GM18909 (cell line): ENCODE results near the gene HACD2.

Source experiments
- ATAC-seq: cut with Tn5 transposase; IDR thresholded peaks from one replicate; pipeline ENCODE4 v1.9.1; 2021; ENCODE audit warnings: mild to moderate bottlenecking; ENCODE audit not compliant: unreplicated experiment, poor library complexity

Gene HACD2

GRCh38 chr3:123533554-123534159 is 51.2 kb downstream of the HACD2 start:
- no peak for ATAC-seq

DNA sequence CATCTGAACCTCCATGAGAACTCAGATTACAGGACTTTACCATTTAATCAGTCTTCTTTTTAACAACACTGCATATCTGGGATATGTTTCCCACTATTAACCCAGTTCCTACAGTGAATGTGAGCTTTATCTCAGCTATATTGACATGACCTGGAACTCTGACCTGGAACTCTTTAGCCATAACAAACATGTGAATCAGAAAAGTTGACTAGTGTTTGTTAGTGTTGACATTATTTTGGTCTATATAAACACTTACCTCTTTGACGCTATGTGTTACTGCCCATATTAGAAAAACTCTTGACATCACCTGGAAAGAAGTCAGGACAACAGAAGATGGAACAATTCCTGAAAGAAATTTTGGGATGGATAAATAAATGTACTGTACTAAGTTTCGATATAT is 56.7 kb downstream of the HACD2 start:
- ATAC-seq, result no peak

- ATAC-seq, result no peak
Measured at GRCh38 chr3:123527046-123527445, 57.8 kb downstream of the HACD2 start.

GRCh38 chr3:123526474-123526873 is 58.4 kb downstream of the HACD2 start:
- ATAC-seq, result no peak

- ATAC-seq, result no peak
Measured at GRCh38 chr3:123525433-123525832, 59.4 kb downstream of the HACD2 start.

DNA sequence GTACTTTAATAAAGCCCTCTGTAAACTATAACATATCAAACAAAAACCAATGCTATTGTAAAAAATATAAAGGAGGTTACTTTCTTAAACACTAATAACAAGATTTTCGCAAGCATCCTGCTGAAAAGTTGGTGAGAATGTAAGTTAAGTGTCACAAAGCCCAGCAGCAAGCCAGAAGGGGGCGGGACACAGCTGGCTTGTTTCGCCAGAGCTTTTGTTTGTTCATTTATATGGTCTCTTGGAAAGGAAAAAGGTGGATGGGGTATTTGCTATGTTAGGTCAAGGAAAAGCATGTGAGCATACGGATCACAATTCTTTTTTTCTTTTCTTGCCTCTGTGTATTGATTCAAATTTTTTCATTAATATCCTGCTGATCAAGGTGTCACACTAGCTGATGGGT is 59.9 kb downstream of the HACD2 start:
- ATAC-seq, result no peak

GRCh38 chr3:123523023-123523412 is 61.8 kb downstream of the HACD2 start:
- ATAC-seq, result no peak

DNA sequence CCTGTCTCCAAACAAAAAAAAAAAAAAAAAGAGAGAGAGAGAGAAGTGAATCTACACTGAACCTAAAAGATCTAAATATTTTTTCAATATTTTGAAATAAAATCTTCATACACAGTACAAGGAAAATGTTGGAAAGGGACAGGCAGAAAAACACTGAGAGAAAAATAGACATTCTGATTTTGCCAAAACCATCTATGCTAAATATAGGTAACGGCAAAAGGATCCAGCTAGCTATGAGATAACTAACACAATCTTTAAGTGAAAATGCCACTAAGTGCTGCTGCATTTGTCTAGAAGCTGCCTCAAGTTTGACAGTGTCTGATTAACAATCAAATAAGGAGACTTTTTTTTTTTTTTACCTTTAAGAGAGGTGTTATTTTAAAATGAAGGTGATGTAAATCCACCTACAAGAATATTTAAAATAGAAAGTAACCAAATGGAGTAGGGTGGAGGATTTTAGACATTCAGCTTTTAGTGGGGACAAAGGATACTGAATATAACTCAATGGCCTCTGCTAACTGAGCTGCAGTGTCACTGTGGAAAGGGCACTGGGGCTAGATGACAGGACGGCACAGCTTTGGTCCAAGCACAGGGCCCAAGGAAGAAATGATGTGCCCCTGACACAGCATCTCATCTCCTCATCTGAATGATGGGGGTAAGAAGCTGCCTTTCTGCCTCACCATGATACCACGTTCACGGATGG is 62.4 kb downstream of the HACD2 start:
- no peak for ATAC-seq

- no peak for ATAC-seq
Measured at GRCh38 chr3:123521179-123521969, 63.5 kb downstream of the HACD2 start.

DNA sequence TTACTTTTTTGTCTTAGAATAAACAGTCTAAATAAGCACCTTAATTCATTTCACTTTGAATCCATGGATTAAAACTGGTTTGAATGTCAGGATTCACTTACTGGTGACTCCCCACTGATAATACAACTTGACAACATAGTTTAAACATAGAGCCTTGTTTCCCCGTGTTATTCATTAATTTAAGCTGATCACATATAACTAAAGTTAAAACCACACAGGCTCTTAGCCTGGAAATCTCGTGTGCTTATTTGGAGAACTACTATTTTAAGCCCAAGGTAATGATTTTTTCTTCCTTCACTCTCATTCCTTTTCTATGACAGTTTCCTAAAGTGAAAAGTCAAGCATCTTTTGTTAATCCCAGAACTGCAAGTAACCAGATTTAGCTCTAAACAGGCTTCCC is 64.2 kb downstream of the HACD2 start:
- ATAC-seq, result no peak

GRCh38 chr3:123518892-123519485 is 65.9 kb downstream of the HACD2 start:
- no peak for ATAC-seq

DNA sequence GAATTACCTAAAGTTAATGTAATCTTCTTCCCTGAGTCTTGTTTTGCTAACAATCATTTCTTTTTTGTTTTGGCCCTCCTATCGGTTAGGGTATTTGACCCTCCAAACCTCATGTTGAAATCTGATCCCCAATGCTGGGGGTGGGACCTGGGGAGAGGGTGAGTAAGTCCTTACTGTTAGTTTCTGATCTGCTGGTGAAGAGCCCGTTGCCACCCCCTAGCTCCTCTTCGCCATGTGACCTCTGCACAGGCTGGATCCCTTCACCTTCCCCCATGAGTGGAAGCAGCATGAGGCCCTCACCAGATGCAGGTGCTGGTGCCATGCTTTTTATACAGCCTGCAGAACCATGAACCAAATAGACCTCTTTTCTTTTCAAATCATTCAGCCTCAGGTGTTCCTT is 73.1 kb downstream of the HACD2 start:
- ATAC-seq, result no peak

- no peak for ATAC-seq
Measured at GRCh38 chr3:123511084-123511483, 73.8 kb downstream of the HACD2 start.

- no peak for ATAC-seq
Measured at GRCh38 chr3:123508178-123508577, 76.7 kb downstream of the HACD2 start.

DNA sequence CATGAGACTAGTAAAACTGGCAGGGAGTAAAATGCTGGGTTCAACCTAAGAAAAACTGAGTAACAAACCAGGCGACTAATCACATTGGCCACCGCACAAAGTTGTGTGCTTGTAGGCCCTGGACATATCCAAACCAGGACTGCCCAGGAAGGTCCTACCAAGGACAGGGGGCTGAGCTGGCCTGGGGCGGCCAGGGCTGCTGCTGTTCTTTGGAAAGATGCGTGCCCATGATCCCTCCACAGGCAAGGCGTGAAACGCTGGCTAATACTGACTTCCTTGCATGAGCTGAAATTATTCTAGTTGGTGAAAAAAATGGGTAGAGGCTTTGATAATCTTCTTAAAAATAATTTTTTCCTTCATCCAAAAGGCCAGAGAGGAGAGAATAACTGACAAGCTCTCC is 79.0 kb downstream of the HACD2 start:
- ATAC-seq, result no peak

- no peak for ATAC-seq
Measured at GRCh38 chr3:123503203-123503602, 81.7 kb downstream of the HACD2 start.

DNA sequence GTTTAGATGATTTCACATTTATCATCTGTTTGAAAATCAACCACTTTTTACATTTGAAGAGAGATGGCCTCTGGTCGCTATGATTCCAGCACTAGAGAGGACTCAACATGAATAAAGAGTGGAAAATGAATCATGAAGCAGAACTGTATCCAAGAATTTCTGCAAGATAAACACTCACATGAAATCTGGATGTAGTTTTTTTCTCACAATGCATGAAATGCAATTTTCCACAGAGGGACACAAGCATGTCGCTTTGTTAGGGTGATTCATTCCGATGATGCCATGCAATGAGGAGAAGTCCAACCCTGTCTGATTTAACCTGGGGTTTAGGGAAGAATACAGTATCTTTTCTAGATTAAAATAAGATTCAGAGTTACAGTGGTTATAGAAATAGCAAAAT is 85.5 kb downstream of the HACD2 start:
- no peak for ATAC-seq

GRCh38 chr3:123498761-123499160 is 86.1 kb downstream of the HACD2 start:
- ATAC-seq, result no peak

- no peak for ATAC-seq
Measured at GRCh38 chr3:123493912-123494311, 90.9 kb downstream of the HACD2 start.

GRCh38 chr3:123491966-123492587 is 92.8 kb downstream of the HACD2 start:
- ATAC-seq, result no peak
